Activated gamma-delta T cell treated with anti-CD3 and anti-CD28 coated beads, Interleukin-2, amount 50 U/mL, for 16 hours (primary cell): ENCODE data around the gene ALOX5AP.

ENCODE experiments used
- DNase-seq: peaks from one replicate; pipeline ENCODE4 v3.0.0-alpha.2; 2020; ENCODE audit warnings: low read depth

The ALOX5AP gene

DNA sequence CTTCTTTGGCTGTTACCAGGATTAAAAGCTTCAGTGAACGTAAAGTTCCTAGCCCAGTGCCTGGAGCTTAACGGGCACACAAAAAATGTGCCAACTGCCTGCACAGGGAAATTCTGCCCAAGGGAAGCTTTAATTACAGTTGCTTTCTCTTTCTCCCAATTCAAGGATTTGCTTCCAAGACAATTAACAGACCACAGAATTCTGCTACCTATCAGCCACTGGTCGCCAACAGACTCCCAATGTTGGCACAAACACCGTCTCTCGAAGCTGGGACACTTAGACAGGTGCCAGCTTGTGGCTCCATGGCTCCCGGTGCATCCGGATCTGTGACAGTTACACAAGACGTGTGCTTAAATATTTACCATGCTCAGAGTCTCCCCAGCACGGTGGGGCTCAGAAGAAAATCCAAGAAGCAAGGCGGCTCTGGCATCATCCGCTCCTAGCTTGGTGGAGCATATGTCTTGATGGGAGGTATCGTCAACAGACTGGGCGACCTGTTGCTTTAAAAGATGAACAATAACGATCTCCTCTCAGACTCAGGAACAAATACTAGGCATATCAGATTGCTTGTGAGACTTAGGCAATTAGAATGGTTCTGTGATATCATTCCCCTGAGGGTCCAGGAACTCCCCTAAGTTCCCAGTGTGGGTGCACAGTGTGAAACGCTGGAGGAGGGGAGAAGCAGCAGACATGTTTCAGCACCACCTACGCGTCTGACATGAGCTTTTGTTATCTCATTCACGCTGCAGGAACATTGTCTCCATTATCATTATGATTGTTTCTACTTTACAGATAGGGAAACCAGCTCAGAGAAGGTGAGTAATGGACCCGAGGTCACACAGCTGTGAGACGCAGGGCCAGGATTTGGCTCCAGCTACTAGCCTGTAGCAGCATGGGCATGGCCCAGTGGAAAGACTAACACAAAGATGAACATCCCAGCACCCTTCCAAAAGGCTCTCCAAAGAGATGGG is 61.6 kb downstream of the ALOX5AP start:
- no peak for DNase-seq

GRCh38 chr13:30797847-30798535 is 62.6 kb downstream of the ALOX5AP start:
- no peak for DNase-seq

DNA sequence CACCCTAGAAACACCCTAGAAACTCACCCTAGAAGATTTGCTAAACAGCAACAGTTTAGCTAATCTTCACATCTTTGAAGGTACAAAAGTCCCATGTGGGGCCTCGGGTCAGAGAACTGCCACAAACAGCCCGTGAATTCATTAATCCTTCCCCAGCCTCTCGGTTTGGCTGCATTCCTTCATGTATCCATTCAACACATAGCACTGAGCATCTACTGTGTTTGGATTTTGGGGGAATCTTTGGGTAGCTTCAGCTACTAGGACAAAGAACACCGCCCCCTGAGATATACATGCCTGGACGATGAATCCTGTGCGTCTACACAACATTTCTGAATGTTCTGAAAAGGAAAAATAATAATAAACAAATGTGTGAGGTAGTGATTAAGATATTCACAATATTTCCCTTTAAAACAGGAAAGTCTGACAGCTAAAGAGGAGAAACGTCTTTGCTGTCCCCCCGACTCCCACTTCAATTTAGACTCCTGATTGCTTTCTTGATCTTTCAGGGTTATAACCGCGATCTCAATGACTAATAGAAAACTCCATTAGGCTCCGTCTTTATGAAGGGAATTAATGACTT is 63.5 kb downstream of the ALOX5AP start:
- DNase-seq: no peak

DNA sequence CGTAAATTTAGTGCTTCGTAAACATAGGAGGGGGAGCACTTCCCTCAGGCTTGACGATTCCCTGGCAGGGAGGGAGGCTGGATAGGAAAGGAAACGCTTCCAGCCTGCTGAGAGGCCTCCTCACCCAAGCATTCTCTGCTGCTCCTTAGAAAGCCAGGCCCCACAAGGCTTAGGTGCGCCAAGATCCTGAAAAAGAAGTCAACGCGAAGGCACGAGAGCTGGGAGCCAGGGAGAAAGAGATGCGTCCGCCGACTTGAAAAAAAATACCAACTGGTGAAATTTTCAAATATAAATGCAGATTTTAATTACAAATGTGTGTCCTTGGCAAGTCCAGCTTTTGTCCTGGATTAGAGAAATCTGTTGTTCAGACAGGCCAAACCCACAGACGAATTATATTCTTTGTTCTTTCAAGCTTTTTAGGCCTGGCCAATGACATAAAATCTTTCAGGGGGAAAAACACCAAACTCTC is 64.0 kb downstream of the ALOX5AP start:
- DNase-seq: no peak

GRCh38 chr13:30800107-30800506 is 64.8 kb downstream of the ALOX5AP start:
- no peak for DNase-seq

GRCh38 chr13:30802501-30802900 is 67.2 kb downstream of the ALOX5AP start:
- no peak for DNase-seq

GRCh38 chr13:30802953-30803478 is 67.7 kb downstream of the ALOX5AP start:
- DNase-seq: peak; percentile 58

DNA sequence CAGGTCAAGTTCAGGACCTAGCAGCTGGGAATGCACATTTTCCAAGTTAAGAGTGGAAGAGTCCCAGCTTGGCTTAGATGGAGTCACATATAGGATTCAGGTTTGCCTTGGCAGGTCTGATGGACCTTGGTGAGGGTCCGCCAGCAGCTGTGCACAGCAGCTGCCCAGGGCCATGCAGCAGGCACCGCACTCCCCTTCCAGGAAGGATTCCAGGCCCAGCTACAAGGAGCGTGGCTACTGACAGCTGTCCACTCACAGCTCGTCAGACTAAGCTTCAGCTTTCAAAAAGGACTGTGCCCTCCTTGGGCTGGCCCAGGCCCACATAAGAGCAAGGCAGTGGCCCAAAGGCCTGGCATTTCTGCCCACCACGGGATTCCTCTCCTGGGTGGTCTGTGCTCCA is 68.4 kb downstream of the ALOX5AP start:
- DNase-seq: no peak

DNA sequence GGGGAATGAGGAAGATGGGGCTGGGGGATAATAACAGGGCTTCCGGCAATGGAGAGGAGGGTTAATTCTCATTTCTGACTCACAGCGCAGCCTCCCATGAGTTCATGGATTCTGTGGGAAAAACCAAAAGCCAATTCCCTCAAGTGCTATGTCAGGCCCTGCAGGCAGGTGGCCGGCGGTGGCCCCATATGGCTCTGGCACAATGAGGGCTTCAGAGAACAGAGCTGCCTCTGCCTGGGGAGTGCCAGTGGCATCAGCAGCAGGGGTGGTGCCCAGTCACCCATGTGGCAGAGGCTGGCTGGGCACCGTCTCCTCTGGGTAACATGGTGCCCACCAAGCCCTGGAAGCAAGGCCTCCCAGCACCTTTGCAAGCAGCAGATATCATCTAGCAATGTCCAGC is 69.1 kb downstream of the ALOX5AP start:
- no peak for DNase-seq

- no peak for DNase-seq
Measured at GRCh38 chr13:30805132-30805537, 69.8 kb downstream of the ALOX5AP start.

DNA sequence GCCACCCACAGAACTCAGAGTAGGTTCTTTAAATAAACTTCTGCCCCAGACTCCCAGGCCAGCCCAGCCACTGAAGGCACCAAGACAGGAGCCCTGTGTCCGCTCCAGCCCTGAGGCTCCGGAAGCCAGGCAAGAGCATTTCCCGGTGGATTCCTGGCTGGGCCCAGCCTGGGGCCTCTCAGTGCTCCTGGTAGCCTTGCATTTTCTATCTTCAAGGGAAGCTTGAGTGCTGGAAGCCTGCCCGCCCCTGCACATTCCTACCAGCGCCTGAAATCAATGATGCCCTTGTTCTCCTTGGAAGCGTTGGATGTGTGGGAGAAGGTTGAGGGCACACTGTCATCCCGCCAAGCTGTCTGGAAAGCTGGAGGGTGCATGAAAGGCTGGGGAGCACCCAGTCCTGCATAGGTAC is 70.3 kb downstream of the ALOX5AP start:
- DNase-seq: no peak

DNA sequence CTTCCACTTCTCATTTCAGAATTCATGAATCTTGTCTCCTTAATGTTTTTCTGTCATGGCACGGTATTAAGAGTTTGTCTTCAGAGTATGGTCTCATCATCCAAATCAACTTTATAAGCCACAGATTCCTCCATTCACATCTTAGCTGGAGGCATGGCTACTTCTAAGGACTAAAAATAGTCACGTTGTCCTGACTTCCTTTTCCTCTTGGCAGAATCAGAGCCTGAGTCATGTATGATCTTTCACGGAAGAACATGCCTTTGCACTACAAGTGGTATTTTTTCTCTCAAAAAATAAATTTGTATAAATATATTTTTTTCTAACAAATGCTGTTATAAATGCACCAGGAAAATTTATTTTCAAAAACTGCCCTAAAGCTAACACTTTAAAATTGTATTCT is 71.4 kb downstream of the ALOX5AP start:
- DNase-seq: no peak

DNA sequence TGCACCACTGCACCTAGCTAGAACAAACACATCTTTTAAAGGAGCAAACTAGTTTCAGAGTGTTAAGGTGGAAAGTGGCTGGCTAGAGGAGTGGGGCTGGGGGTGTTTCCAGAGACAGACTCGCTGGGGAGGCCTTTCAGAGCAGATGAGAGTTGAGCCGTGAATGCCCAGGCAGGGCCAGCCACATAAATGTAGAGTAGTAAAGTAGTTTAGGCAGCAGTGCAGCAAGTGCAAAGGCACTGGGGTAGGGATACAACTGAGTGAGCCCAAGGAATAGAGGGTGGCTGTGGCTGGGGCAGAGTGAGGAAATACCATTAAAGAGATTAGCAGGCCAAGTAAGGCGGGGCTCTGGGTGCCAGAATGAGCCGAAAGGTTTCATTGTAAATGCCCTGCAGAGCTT is 72.0 kb downstream of the ALOX5AP start:
- DNase-seq: no peak

DNA sequence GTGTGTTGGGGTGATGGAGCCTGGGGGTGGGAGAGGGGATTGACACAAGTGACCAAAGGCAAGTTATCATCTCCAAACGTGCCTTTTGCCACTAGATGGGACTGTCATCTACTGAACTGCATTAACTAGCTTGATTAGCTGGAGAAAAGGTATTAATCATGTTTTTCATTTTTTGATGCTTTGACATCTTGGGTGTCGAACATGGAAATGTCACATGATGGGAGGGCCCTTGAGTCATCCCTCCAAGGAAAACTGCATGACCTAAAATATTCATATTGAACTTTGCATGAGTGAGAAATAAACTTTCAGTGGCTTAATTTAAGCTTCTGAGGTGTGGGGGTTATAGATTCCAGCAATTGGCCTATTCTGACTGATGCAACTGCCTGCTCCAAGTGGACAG is 73.3 kb downstream of the ALOX5AP start:
- no peak for DNase-seq

GRCh38 chr13:30809787-30810186 is 74.4 kb downstream of the ALOX5AP start:
- DNase-seq: no peak

- DNase-seq: no peak
Measured at GRCh38 chr13:30810261-30810701, 74.9 kb downstream of the ALOX5AP start.

DNA sequence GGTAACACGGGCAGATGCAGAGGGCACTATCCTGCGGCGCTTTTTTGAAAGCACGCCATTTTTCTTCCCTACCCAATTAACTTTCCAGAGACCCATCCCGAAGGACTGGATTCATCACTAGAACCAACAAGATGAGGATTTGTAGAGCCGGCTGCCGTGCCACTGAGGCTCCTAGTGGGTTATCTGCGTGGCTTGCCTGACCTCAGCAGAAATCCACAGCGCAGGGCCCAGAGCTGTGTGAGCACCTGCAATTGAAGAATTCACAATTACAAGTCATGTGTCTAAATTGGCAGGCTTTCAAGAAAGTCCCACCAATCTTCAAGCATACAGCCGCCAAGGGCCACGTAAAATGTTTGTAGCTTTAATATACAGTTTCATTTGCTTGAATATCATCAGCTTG is 75.5 kb downstream of the ALOX5AP start:
- no peak for DNase-seq
